22Rv1 (cell line): ENCODE results near the gene OR4K13.

Source experiments
- ZFX ChIP-seq: fragments of 450-650 bp; IDR thresholded peaks from 2 replicates; pipeline ENCODE4 v1.6.1; 2017; ENCODE audit warnings: antibody characterized with exemption, borderline replicate concordance
- TF ChIP-seq, protein P1 (sequence below): fragments of 450-650 bp; IDR thresholded peaks from 2 replicates; pipeline ENCODE4 v1.5.1; 2017; ENCODE audit warnings: mild to moderate bottlenecking

DNA sequence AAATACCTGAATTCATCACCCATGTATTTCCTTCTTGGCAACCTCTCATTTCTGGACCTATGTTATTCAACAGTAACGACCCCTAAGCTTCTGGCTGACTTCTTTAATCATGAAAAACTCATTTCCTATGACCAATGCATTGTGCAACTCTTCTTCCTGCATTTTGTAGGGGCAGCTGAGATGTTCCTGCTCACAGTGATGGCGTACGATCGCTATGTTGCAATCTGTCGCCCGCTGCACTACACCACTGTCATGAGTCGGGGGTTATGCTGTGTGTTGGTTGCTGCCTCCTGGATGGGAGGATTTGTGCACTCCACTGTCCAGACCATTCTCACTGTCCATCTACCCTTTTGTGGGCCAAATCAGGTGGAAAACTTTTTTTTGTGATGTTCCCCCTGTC, 33.5 kb downstream of the OR4K13 start:
- TF ChIP-seq, protein P1, sequence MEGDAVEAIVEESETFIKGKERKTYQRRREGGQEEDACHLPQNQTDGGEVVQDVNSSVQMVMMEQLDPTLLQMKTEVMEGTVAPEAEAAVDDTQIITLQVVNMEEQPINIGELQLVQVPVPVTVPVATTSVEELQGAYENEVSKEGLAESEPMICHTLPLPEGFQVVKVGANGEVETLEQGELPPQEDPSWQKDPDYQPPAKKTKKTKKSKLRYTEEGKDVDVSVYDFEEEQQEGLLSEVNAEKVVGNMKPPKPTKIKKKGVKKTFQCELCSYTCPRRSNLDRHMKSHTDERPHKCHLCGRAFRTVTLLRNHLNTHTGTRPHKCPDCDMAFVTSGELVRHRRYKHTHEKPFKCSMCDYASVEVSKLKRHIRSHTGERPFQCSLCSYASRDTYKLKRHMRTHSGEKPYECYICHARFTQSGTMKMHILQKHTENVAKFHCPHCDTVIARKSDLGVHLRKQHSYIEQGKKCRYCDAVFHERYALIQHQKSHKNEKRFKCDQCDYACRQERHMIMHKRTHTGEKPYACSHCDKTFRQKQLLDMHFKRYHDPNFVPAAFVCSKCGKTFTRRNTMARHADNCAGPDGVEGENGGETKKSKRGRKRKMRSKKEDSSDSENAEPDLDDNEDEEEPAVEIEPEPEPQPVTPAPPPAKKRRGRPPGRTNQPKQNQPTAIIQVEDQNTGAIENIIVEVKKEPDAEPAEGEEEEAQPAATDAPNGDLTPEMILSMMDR: no peak
- TF ChIP-seq ZFX: no peak
